Inflammatory macrophage (primary cell): ENCODE results near the gene MITF.

ENCODE experiments used
- DNase-seq, 2 donors: peaks; one replicate each; pipeline ENCODE4 v3.0.0-alpha.2; 2020 to 2022

The MITF gene

DNA sequence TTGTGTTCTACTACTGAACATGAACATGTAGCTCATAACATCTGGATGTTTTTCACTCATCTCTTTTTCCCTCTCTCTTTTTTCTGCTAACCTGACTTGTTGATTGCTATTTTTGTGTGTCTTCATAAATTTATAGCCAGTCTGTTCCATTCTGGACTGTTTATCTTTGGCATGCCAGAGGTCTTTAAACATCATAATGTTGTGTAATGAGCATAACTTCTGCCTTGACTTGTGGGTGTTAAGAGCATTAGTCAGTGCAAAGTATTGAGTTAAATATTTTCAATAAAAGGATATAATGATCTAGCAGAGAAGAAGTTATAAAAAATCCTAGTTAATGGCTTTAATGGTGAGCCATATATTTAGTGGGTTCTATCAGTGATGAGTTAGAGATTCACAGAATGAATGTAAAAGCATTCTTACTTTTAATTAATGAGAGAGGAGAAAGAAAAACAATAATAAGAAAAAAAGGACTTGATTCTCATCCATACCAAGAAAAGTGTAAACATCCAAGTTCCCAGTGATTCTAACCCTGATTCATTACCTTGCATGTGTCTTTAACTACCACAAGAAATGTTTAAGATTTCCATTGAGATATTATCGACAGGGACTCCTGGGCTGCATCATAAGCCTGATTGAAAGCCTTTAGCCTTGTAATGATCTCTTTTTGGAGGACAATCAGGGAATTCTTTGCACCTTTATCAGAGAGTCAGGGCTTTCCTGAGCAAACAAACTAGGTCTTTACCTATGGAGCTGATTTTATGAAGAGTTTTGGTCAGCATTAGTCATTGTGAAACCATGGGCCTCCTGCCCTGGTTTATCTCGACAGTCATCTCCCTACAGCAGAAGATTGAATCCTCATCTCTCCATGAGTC lies 22.9 kb downstream of the MITF start:
- peak; percentile 49 to 69 for DNase-seq

DNA sequence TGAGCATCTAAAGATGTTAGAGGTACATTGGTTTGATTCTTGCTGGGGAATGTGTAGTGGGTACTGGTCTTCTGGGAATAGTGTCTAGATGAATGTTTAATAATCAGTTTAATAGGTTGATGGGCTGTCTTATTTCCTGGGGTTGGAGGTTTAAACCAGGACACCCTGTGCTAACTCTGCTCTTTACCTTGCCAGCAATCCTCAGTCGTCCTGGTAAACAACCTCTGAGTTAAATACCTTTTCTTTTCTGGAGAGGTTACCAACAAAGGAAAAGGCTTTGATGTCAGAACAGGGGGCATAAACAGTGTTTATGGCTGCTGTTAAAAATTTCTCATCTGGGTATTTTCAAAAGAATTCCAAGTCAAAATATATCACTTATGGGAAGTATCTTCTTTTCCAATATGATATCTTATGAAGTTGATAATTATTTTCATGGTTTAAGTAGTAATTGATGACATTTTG lies 23.5 kb downstream of the MITF start:
- DNase-seq: no peak

DNA sequence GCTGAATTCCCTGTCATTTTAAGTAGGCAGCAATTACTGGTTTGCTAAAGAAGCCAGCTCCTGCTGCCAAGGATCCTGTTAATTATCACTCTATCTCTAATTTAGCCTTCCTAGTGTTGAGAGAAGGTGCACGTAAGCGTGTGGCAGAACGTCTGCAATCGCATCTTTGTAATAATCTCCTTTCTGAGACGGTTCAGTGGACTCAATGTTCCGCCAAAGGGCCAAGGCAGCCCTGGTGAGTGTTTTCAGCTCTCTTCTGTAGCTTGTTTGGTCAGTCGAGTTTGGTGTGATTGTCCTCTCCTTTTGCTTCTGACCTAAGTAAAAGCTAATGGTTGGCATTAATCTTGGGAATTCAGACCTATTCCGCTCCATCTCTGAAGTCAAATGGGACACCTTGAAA lies 24.2 kb downstream of the MITF start:
- DNase-seq: no peak

DNA sequence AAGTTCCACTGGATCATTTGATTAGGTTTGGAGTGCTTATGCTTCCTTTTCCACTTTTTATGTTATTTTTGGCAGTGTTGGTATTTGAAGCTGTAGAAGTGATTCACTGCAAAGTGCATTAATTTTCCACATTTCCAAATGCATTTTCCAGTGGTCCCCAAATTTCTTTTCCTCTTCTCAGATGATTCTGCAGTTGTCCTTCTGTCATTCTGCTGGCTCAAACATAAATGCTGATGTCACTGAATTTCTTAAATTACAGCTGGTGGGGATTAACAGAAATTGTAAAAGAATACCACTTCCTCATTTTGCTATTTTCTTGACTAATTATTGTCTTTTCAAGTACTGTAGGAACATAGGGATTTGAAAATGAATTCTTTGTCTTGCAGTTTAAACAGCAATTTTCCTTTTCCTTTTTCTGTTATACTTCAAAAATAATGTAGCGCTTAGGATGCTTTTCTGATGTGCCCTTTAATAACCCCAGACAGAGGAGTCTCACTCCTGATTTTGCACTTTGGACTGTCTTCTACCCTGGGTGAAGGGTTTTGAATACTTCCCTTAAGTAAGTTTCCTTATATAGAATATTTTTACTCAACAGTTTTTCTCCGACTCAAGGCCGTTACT lies 25.0 kb downstream of the MITF start:
- DNase-seq: peak; percentile 66 to 84

- DNase-seq: no peak
Measured at GRCh38 chr3:69764861-69765260, 25.6 kb downstream of the MITF start.

GRCh38 chr3:69766638-69767037 lies 27.4 kb downstream of the MITF start:
- DNase-seq: peak; percentile 33 to 53

DNA sequence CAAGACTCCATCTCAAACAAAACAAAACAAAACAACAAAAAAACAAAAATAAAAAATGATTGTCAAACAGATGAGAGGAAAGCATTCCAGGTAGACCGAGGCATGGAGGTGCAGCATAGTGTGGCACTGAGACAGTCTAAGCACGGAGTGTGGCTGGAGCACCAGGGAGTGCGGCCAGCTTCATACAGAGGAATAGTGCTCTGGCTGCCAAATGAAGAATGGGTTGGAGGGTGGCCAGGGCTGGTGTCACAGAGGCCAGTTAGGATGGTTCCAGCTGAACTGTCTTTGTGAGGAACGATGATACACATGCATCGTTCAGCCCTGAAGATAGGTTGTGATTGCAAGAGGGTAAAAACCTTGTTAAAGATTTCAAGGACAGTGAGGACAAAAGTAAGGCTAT lies 28.3 kb downstream of the MITF start:
- DNase-seq: no peak

- no peak for DNase-seq
Measured at GRCh38 chr3:69768438-69768837, 29.2 kb downstream of the MITF start.

DNA sequence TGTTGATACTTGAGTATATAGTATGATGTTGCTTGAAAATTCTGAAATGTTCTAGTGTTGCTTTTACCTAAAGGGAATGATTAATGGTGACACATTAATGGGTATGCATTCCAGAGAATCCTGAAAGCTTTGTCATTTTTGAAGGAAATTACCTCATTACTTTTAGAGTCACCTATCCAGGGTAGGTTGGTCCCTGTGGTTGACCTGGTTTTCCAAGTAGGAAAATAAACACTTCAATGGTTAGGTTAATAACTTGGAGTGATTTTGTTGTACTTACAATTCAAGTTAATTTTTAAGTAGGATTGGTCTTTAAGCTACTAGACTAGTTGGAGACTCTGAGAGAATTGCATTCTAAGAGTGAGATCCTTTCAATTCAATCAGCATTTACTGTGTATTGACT lies 31.0 kb downstream of the MITF start:
- no peak for DNase-seq

DNA sequence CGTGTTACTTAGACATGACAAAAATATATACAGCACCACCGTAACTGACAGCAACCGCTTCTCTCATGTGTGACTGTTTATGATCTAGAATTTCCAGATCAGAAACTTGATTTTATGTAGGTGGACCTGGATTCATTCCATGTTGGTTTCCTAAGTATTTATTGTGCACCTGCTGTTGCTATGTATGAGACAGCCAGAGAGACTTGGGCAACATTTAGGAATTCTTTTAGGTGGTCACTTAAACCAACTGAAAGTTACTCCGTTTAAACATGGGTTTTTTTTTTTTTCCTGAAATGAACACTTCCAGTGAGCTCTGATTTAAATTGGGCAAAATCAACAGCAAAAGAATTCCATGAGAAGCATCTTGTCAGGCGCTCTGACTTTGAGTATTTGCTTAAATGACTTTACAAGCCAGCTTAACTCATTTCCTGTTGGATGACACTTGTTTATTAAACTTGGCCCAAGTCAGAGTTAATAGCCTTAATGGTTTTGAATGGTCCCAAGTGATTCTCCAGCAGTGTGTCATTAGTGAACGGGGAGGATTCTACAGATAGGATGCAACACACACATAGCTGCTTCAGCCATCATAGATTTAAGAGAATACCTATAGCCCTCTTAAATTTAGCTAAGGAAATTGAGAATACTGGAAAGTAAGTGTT lies 31.8 kb downstream of the MITF start:
- DNase-seq: no peak

- DNase-seq: no peak
Measured at GRCh38 chr3:69772152-69772867, 33.0 kb downstream of the MITF start.

GRCh38 chr3:69774029-69774428 lies 34.8 kb downstream of the MITF start:
- DNase-seq: no peak

- no peak for DNase-seq
Measured at GRCh38 chr3:69775751-69776150, 36.5 kb downstream of the MITF start.

- no peak for DNase-seq
Measured at GRCh38 chr3:69776289-69776688, 37.0 kb downstream of the MITF start.

DNA sequence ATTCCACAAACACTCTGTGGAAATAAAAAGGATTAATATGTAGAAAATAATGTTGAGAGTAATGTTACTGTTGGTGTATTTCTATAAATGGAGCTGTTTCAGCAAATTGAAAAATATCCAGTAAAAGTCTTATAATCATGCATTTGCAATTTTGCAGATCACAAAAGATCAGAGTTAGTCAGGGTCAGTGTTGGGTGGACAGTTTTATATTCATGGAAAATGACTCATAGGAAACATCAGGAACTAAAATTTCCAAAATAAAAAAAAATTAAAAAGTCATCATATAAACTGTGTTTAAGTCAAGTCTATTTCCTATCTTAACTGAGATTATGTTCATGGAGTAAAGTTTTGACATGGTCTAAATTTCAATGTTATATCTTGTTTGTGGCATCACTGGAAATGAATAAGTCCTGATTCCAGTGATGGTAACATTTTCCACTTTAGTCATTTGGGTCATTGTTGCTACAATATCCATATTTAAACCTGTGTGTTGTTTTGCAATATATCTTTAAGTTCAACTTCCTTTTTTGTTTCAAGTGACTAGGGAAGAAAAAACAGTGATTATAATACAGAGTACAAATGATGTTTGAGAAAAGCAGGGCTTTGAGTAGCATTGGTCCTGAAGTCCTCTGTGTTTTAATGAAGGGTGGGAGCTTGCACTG lies 37.8 kb downstream of the MITF start:
- DNase-seq: peak; percentile 56 to 89

GRCh38 chr3:69777582-69777967 lies 38.3 kb downstream of the MITF start:
- no peak for DNase-seq

- no peak for DNase-seq
Measured at GRCh38 chr3:69781593-69781992, 42.3 kb downstream of the MITF start.

DNA sequence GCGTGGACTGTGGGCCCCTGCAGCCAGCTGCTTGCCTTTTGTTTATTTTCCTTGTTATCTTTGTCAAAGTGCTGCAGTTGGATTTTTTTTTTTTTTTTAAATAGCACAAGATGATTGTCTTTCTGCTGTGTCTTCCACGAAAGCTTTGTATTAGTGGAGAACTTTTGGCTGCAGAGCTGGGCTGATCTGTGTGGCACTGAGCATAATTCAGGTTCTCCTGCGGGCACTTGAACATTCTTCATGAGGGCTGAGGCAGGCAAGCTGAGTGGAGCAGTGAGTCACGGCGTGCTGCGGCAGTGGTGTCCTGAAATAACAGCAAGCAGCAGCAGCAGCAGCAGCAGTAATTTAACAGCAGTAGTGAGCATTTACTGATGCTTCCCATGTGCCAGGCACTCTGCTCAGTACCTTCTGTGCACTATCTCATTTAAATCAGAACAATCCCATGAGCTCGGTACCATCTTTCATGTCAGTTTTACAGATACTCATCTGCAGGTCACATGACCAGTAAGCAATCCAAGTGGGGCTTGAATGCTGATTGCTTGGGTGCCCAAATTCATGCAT lies 45.8 kb downstream of the MITF start:
- DNase-seq: peak in 1 of 2 donors; percentile 53

DNA sequence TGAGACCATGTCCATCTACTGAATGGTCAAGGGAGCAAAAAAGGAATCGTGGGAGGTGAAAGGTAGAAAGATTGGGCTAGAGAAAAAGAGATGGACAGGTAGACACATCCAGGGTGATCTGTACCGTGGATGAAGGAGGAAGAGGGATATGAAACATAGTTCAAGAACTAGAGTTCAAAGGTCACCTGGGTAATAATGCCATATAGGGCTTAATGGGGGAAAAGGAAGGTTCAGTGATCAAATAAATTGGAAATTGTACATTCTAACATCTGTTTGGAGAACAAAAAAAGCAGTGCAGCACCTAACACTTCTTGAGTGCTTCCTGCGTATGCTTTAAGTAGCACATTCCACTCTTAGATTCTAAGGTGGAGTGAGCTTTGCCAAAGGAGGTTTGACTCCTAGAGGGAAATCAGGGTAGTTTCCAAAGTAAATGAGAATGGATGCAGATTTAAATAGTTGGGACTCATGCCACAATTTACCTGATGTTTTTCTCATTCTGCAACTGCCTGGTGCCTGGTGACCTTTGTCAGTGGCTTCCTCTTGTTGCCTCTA lies 46.6 kb downstream of the MITF start:
- no peak for DNase-seq

GRCh38 chr3:69786854-69787253 lies 47.6 kb downstream of the MITF start:
- no peak for DNase-seq

GRCh38 chr3:69787436-69788168 lies 48.3 kb downstream of the MITF start:
- no peak for DNase-seq
